Jurkat, Clone E6-1 (cell line): ENCODE measurements around the gene NT5C3A. TPM values are rescaled to one million over a fixed set of nuclear protein-coding genes. Genes with fewer than 3 reads are reported as not detected.
A peak's percentile ranks its signal among the peaks of the same experiment; 100 is the strongest.
"Not testable (repeated sequence)": the region's sequence is repeated elsewhere in the genome, so short reads cannot be mapped to it uniquely, and the experiment has no call there.

Experiments
- DNase-seq: peaks from one replicate; pipeline ENCODE4 v3.0.0-alpha.2; 2011; ENCODE audit warnings: low read depth, low spot score
- H3K4me3 ChIP-seq: 2 replicates; pipeline ENCODE4 v1.5.1; 2011; ENCODE audit warnings: mild to moderate bottlenecking, low read length, control low read depth, moderate library complexity
- polyA plus RNA-seq: library from polyadenylated mRNA; unstranded; fragments of >200 nt; gene quantifications from one replicate; pipeline ENCODE4 v1.2.1, GENCODE V29; 2012; ENCODE audit warnings: missing spikeins; ENCODE audit not compliant: insufficient read length, insufficient read depth

The NT5C3A gene
- 20.4 TPM for polyA plus RNA-seq

DNA sequence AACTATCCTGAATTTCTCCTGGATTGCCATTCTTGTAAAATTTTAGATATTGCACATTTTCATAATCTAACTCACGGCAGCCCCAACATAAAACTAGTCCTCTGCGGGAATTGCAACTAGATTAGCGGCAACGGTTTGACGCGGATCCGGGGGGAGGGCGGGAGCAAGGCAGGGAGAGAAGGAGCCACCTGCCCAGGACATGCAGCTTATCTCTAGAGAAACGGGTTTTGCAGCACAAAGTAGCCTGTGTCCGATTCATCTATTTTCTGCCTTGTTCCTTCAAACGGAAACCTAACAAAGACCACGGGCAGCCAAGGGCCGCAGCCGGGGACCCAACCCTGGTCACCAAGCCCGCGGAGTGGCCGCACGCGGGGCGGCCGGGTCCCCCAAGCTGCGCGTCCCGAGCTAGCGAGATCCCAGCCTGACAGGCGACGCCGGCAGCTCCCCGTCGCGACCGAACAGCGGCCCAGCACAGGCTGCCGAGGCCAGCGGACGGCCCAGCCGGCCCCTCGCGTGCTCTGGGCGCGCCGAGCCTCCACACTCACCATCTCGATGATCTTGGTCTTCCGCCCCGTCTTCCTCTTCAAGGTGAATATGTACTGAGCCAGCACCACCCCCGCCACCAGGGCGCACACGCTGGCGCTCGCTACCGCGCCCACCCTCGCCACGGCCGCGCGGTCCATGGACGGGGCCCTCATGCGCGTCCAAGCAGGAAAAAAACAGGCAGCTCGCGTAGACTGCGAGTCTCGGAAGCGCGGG lies at the start of gene NT5C3A:
Gene NT5C3A, minus strand, starts transcription at position 754 of the 759 bp plus-strand sequence. Its CDS starts 71 bp downstream, at position 683.
- H3K4me3 ChIP-seq: peak within 1 kb of the TSS; percentile 86
- no peak for DNase-seq

DNA sequence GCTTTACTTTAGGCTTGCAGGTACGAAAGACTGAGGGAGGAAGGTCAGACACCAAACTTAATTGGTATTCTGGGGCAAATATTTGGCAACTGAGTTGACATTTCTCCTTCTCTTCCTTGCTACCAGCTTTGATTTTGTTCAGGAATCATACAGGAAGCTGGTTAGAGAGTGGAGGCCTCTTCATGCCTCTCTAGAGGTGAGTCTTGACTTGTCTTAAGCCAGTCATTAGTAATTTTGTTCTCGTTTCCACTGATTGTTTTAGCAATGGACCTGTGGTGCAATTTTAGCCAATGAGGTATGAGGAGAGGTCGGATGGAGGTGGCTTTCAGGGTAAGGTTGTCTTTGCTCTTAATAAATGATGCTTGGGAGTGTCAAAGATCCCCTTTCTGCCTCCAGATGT lies 49.0 kb upstream of the NT5C3A start:
- no peak for DNase-seq
- H3K4me3 ChIP-seq: no peak overlapping the region

DNA sequence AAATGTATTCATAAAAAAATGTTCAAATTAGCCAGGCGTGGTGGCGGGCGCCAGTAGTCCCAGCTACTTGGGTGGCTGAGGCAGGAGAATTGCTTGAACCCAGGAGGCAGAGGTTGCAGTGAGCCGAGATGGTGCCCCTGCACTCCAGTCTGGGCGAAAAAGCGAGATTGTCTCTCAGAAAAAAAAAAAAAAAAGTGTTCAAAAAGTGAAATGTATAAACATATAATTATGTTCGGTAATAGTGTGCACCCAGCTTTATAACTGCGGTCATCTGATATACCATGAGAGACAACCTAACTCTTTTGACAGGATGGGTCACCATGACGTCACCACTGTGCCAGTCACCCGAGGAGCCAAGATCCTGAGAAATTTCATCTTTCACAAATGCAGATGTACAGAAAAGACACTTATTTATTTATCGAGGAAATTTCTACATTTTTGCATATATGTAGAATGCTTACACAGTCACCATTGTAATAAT lies 47.2 kb upstream of the NT5C3A start:
- H3K4me3 ChIP-seq: peak overlapping the region; percentile 52
- no peak for DNase-seq

DNA sequence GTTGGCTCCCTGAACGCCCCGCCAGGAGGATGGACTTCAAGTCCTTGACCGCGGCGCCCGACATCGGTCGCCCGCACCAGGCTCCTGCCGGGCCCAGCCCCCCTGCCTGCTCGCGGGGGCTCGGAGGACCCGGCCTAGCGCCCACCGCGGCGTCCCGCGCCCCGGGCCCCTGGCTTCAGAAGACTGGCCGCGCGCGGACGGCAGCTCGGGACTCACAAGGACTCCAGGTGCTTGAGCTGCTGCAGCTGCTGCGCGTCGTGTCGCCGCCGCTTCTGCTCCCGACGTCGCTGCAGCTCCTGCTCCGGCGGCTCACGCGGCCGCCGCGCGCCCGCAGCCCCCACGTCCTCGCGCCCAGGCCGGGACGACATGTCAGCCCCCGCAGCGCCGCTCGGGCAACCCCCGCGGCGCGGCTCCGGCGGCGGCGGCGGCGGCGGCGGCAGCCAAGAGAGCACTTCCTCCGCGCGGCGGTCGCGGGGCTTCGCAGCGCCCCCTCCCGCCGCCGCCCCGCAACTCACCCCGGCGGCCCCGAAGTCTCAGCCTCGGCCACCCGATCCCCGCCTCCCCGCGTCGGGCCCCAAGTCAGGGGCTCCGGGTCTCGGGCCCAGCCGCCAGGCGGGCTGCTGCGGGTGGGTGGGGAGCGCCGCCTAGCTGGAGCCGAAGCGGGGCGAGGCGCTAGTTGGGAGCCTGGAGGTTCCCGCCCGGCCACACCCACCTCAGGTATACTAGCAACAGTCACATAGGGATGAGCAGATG lies 46.6 kb upstream of the NT5C3A start, which contains the start of gene RP9:
Gene RP9, minus strand, starts transcription at position 400 of the 753 bp plus-strand sequence. Its CDS starts 32 bp downstream, at position 368.
- peak; percentile 57 for DNase-seq
- H3K4me3 ChIP-seq: peak within 1 kb of the TSS; percentile 82

DNA sequence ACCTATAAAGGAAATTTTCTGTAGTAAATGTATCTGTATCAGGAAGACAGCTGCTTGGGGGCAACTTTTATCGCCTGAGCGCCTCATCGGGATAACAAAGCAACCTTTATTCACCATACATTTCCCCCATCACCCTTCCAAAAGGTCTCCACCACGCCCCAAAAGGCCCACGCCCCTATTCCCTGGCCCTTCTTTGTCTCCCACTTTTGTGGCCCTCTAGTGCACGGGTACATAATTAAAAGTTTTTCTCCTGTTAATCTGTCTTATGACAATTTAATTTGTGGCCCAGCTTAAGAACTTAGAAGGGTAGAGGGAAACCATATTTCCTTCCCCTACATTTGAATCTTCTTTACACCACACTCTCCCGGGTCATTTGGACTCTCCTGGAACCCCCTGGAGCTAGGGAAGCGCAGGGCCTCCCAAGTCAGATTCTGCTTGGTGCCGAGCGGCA lies 46.0 kb upstream of the NT5C3A start:
- peak overlapping the region; percentile 82 for H3K4me3 ChIP-seq
- DNase-seq: peak; percentile 31

DNA sequence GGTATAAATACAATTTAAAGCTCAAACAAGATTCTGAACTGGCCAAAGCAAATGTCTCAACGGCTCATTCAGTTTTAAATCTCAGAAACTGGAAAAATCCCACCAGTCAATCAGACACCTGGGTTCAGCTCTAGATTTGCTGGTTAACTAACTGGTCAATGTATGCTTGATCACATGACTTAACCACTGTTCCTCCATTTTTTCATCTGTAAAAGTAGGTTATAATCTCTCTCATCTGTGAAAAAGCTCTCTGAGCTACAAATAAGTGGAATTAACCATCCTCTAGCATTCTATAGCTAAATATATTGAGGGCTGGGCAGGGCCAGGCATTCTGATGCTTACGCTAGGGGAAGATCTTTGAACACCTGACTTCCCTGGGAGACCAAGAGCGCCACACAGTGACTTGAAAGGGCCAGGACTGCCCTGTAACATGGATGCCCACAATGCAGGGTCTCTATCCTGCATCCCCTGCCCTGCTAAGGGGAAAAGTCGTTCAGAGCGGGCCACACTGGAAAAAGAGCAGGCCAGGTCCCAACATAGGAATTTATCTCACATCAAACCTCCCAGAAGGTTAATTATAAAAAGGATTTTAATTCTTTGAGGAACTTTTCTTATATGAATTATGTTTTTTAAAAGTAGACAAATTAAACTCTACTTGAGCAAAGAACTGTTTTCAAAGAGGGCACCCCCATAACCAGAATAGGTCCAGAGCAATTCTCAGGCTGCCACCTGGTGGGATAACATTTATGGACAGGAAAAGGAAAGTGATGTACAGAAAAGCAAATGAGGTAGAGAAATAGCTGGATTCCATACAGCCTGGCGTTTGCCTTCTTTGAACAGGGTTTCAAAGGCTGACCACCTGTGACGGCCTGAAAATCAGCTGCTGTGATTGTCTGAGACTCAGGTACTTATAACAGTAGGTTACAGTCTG lies 44.8 kb upstream of the NT5C3A start:
- DNase-seq: peak; percentile 55

DNA sequence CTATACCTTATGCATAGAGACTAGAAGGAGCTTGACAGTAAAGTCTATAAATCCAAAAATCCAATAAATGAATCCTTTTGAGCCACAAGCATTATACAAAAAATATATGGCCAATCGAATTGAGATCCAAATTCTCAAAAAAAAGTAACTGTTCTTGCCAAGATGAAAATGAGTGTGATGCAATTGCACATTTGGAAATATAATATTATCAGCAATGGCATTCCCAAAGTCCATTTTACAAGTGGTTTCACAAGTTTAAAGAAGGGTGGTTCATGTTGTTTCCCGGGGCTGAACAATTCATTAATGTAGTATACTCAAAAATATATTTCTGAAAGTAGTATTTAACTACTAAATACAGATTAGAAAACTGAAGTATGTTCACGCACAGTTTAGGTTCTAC lies 39.3 kb upstream of the NT5C3A start:
- DNase-seq: no peak
- H3K4me3 ChIP-seq: no peak overlapping the region

More for the DNA sequence above, 44.8 kb upstream of the NT5C3A start:
- H3K4me3 ChIP-seq: peak overlapping the region; percentile 82

DNA sequence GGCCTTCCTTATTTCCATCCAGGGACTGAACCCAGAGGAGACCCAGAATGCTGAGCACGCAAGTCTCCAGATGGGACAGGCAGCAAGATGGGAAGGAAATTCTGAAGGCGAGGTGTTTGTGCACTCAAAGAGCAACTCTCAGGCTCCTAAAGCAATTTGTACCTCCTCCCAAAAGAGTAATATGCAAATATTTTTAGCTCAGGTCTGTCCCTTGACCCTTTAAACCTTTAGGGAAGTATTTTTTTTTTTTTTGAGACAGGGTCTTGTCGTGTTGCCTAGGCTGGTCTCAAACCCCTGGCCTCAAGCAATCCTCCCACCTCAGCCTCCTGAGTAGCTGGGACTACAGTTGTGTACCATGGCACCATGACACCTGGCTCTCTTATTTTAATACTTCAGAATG lies 38.2 kb upstream of the NT5C3A start:
- DNase-seq: no peak
- no peak overlapping the region for H3K4me3 ChIP-seq

DNA sequence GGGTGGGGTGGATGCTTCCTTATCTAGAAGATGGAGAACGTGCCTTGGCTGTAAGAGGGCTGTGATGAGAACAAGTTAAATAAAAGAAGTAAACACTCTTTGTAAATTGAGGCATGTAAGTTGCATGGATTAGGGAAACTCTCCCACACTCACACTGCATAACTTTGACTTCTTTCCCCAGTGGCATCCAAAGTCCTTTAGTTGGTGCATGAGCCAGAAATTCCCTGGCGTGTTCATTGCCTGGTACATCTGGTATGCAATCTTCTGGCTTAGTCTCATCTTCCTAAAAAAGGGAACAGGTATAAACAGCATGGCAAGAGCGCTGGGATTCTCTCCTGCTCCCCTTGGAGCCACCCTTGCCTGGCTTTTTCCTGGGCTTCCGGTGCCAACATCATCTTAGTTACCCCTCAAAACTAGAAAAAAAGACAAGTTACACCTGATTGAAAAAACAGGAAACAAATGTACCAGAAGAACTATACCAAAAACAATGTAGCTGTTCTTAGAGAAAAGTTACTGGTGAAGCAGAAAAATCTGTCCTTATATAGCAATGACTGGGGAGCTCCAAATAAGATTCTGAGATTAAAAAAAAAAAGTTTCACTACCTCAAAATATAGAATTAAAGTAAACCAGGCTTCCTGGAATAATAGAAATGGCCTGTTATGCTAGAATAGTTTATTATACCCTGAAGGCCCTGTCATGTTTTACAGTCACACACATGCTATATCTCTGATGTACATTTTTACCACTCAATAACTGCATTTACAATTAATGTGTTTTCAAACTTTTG lies 36.8 kb upstream of the NT5C3A start:
- H3K4me3 ChIP-seq: no peak overlapping the region
- DNase-seq: no peak

DNA sequence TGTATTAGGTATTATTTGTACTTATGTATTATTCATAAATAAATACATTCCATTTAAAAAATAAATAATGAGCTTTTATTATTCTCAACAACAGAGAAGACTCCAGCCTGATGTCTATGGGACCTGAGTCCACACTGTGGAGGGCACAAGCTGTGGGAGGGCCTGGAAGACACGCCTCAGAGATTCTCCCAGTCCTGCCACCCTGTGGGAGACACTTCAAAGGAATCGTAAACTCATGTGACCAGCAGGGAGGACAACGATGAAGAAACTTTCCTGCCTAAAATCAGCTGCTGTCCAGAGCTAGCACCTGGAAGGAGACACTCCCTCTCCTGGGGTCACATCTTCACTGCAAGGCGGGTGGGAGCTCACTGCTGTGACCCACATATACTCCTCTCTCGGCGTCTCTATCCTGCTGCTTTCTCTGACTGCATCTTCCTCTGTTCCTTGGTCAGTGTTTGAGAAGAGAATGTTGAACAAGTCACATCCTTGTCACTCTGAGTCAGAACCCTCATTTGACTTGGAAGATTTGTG lies 32.2 kb upstream of the NT5C3A start:
- not testable (repeated sequence) for H3K4me3 ChIP-seq, DNase-seq

DNA sequence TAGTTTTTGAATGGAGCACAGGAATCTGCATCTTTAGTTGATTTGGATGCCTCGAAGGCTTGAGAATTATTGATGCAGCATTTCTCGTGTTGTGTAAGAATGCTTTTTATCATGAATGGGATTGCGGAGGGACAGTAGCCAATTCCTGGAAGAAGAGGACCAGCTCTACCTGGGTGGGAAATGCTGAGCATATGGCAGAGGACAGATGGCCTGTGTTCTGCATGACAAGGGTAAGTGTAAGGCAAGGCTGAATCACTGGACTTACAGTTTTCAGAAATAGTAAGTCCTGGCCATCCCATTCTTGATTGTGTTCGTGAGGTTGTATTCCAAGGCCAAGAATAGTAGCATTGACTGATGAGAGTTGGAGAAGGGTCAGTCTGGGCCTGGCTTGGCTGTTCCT lies 30.7 kb upstream of the NT5C3A start:
- no peak for DNase-seq
- H3K4me3 ChIP-seq: no peak overlapping the region

DNA sequence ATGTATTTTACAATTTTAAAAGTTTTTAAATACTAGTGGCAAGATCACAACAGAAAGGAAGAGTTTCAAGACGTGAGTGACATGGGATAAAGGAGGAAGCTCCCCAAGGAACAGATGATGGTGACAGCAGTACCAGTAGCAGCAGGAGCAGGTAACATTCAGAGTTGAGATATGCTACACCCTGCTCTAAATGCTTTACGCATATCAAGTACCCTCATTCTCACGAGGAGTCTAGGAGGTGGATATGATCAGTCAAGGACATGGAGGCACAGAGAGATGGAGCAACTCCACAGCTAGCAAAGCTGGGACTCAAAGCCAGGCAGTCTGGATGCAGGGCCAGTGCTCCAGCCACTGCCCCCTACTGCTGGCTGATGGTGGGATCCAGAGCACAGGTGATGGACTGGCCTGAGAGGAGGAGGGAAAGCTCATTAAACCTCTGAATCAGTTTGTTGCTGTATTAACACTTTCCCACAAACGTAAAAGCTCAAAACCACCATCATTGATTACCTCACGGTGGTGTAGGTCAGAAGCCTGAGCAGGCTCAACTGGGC lies 29.1 kb upstream of the NT5C3A start:
- no peak overlapping the region for H3K4me3 ChIP-seq
- no peak for DNase-seq

DNA sequence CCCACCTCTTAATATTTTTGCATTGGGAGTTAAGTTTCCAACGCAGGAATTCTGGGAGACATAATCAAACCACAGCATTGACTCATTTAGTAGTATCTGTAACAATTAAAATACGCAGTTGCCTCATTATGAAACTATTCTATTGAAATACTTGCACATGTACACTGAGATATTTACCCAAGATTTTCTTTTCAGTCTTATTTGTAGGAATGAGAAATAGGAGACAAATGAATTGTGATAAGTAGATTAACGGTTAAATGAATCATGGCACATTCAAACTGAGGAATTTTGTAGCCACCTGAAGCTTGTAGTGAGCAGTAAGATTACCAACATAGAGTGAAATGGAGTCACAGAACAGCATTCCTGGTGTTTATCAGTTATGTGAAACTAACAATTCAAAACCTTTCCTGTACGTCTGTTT lies 28.5 kb upstream of the NT5C3A start:
- no peak overlapping the region for H3K4me3 ChIP-seq
- no peak for DNase-seq

DNA sequence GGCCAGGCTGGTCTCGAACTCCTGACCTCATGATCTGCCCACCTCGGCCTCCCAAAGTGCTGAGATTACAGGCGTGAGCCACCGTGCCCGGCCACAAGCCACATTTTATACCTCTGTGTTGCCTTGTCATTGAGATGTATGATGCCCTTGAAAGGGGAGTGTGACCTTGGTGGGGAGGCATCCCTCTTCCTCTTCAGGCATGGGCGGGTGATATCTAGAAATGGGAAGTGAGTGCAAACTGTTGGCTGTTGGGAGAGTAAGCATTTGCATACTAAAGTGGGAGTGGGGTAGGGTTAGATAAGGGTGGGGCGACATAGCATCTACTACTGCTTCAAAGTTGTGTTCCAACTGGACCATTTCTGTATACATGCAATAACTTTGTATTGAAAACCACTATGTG lies 26.6 kb upstream of the NT5C3A start:
- DNase-seq: no peak
- no peak overlapping the region for H3K4me3 ChIP-seq

DNA sequence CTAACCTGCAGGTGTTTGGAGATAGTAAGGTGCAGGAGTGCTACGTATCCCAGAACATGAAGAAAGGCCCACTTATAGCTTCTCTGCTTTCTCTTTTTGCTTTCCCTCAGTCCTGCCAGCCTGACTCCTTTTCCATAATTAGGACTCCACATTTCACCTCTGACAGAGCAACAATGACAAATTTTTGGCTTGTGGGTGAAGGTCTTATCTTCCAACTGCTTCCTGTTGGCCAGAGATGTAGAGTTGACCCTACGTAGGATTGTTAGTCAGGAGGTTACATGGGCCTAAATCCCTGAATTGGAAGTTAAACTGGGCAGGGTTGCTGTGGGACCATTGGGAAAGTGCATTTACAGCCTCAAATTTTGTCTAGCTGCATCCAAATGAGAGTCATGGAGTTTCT lies 25.3 kb upstream of the NT5C3A start:
- no peak for DNase-seq
- no peak overlapping the region for H3K4me3 ChIP-seq

DNA sequence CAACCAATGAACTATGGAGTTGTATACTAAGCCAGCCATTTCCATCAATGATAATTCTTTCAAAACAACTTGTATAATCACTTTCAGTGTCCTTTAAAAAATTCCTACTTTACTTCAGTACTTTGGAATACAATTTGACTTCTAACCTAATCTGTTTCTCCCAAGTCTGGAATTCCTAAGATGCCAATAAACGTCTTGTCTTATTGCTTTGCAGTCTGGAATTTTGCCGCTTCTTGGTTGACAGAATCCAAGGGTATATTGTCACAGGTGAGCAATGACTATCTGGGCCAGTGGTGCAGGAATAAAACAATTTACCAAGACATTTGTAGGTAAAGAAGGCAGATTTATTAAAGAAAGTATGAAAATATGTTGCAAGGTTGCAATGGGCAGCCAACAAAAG lies 24.8 kb upstream of the NT5C3A start:
- no peak overlapping the region for H3K4me3 ChIP-seq
- DNase-seq: no peak

DNA sequence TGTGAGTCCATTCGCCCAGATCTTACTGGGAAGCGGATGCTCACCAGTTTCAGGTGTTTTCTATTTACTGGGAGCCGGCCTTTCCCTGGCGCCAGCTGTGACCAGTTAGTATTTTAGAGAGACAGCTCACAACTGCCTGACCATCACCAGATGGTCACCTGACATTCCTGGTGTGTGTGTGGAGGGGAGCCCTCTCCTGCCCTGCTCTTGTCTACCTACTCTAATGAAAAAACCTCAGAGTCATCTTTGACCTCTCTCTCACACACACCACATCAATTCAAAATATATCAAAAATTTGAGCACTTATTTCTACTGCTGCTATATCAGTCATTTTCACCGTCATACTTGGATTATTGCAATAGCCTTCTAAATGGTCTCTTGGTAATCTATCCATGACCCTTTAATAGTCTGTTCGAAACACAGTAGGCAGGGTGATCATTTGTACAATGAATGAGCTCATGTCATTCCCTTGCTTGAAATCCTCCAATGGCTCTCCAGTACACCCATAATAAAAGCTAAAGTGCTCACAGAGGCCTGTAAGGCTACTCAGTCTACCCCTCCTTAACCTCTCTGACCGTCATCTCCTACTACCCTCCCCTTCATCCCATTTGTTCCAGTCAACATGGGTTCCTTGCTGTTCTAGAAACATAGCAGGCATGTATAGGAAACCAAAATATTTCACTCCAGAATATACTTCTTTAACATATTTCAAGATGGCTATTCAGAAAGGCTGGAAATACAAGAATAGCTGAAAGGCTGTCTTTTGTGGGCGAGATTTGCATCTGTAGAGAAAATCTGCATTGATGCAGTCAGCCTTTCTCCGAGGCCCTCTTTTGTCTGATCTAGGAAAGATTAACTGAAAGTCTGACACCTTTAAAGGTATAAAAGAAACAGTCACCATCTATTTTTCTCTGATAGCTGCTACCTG lies 17.5 kb upstream of the NT5C3A start:
- no peak overlapping the region for H3K4me3 ChIP-seq
- no peak for DNase-seq
